ENCODE data around the gene RSKR.

DNA sequence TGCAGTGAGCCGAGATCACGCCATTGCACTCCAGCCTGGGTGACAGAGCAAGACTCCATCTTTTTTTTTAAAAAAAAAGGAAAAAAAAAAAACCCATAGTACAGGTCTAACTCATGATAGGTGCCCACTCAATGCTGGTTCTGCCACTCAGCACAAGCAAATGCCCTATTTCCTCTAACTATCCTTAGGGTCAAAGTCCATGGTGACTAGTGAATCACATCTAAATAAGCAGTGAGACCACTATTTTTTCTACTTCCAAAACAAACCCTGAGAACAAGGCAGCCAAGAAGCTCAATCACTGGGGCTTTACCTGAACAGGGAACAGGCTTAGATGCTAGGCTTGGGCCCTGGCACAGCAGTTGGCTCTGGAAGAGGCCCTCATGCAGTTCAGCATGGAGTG lies 27.6 kb upstream of the RSKR start:
- TF ChIP-seq POLR2AphosphoS5 (IDR thresholded peaks at IDR 0.05; ENCODE audit: low read depth, low read length) (no peak), POLR2A (IDR thresholded peaks at IDR 0.05; ENCODE audit: low read depth, low read length) (no peak), TAF1 (IDR thresholded peaks at IDR 0.05; ENCODE audit: low read depth, low read length) (no peak), POU2F2 (IDR thresholded peaks at IDR 0.05; ENCODE audit: low read depth, low read length) (no peak)

Data from GM12891 (cell line).